ENCODE results near the gene PLIN5. TPM values are rescaled to one million over a fixed set of nuclear protein-coding genes. Genes with fewer than 3 reads are reported as not detected.

PLIN5 gene
- total RNA-seq, 1 donor: not detected

GRCh38 chr19:4507804-4508203 lies 27.2 kb downstream of the PLIN5 start:
- no peak overlapping the region for H3K4me3 ChIP-seq (ENCODE audit: low read depth, low read length)
- no peak for DNase-seq (ENCODE audit: low read depth)
- TF ChIP-seq, protein P1, sequence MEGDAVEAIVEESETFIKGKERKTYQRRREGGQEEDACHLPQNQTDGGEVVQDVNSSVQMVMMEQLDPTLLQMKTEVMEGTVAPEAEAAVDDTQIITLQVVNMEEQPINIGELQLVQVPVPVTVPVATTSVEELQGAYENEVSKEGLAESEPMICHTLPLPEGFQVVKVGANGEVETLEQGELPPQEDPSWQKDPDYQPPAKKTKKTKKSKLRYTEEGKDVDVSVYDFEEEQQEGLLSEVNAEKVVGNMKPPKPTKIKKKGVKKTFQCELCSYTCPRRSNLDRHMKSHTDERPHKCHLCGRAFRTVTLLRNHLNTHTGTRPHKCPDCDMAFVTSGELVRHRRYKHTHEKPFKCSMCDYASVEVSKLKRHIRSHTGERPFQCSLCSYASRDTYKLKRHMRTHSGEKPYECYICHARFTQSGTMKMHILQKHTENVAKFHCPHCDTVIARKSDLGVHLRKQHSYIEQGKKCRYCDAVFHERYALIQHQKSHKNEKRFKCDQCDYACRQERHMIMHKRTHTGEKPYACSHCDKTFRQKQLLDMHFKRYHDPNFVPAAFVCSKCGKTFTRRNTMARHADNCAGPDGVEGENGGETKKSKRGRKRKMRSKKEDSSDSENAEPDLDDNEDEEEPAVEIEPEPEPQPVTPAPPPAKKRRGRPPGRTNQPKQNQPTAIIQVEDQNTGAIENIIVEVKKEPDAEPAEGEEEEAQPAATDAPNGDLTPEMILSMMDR (IDR thresholded peaks at IDR 0.05; ENCODE audit: insufficient read depth, low read length): no peak

- TF ChIP-seq, protein P1 (IDR thresholded peaks at IDR 0.05; ENCODE audit: insufficient read depth, low read length): no peak
- DNase-seq (ENCODE audit: low read depth): no peak
- H3K4me3 ChIP-seq (ENCODE audit: low read depth, low read length): no peak overlapping the region
Observed at GRCh38 chr19:4507150-4507452, 27.9 kb downstream of the PLIN5 start.

GRCh38 chr19:4506449-4507149 lies 28.4 kb downstream of the PLIN5 start:
- H3K4me3 ChIP-seq (ENCODE audit: low read depth, low read length): no peak overlapping the region
- TF ChIP-seq, protein P1 (IDR thresholded peaks at IDR 0.05; ENCODE audit: insufficient read depth, low read length): no peak
- peak; percentile 31 for DNase-seq (ENCODE audit: low read depth)

DNA sequence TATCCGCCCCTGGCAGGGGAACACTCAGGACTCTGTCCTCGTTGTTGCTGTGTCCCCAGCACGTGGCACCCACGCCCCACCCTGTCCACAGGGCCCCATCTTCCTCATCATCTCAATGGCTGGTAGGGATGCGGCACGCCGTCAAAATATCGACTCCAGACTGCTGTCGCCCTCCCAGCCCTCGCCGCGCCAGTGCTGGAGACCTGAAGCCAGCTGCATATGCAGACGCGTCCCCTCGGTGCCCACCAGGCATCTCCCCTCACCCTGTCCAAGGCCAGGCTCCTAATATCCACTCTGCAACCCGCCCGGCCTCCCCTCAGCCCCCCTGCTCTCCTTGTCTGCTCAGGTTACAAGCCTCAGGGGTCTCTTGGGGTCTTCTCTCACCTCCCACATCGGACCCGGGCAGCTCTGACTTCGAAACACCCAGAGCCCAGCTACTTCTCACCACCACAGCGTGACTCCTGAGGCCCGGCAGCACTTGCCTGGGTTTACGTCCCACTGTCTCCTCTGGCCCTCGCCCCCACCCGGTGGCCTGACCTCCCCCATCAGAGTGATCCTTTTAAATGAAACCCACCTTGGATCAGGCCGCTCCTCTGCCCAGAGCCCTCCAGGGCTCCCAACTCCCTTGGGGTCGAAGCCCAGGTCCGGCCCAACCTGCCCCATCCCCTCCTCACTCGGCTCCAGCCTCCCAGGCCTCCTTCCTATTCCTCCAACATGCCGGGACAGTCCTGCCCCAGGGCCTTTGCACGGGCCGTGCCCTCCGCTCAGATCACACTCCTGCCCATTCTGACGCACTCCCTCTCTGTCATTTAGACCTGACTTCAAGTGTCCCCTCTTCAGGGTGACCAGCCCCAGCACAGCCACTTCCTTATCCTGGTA lies 29.2 kb downstream of the PLIN5 start:
- TF ChIP-seq, protein P1 (IDR thresholded peaks at IDR 0.05; ENCODE audit: insufficient read depth, low read length): no peak
- no peak overlapping the region for H3K4me3 ChIP-seq (ENCODE audit: low read depth, low read length)
- no peak for DNase-seq (ENCODE audit: low read depth)

GRCh38 chr19:4504891-4505569 lies 30.0 kb downstream of the PLIN5 start:
- no peak overlapping the region for H3K4me3 ChIP-seq (ENCODE audit: low read depth, low read length)
- no peak for DNase-seq (ENCODE audit: low read depth)
- TF ChIP-seq, protein P1 (IDR thresholded peaks at IDR 0.05; ENCODE audit: insufficient read depth, low read length): no peak

GRCh38 chr19:4504297-4504701 lies 30.7 kb downstream of the PLIN5 start:
- no peak overlapping the region for H3K4me3 ChIP-seq (ENCODE audit: low read depth, low read length)
- DNase-seq (ENCODE audit: low read depth): no peak
- TF ChIP-seq, protein P1 (IDR thresholded peaks at IDR 0.05; ENCODE audit: insufficient read depth, low read length): no peak
